Heart left ventricle (tissue), 16 donors: Measurements from ENCODE around the gene ZYX. TPM values are rescaled to one million over a fixed set of nuclear protein-coding genes. Genes with fewer than 3 reads are reported as not detected.
"Not testable (repeated sequence)": the region's sequence is repeated elsewhere in the genome, so short reads cannot be mapped to it uniquely, and the experiment has no call there.

ENCODE experiments used
- ATAC-seq, 4 donors: fragments of 200-7000 bp; cut with Tn5 transposase; one replicate each; pipeline ENCODE4 v1.9.1; 2020 to 2022; ENCODE audit warnings: moderate library complexity in 4 of 4, mild to moderate bottlenecking in 3 of 4, moderate number of reproducible peaks in 1 of 4
- DNase-seq, 5 donors: peaks; one replicate each; pipeline ENCODE4 v3.0.0-alpha.2; 2020
- H3K27ac ChIP-seq, 12 donors: fragments of 200-600 bp; sonication (generic) in 4 of 12; one replicate each; pipeline versions ENCODE4 v1.5.0 to v1.8.0; 2016 to 2022; ENCODE audit warnings: mild to moderate bottlenecking in 2 of 12
- H3K27me3 ChIP-seq, 9 donors: fragments of 200-600 bp; sonication (generic) in 2 of 9; one replicate each; pipeline versions ENCODE4 v1.5.1 to v1.8.0; 2016 to 2022; ENCODE audit warnings: mild to moderate bottlenecking in 3 of 9
- H3K36me3 ChIP-seq, 9 donors: fragments of 200-600 bp; sonication (generic) in 2 of 9; one replicate each; pipeline versions ENCODE4 v1.5.0 to v1.8.0; 2018 to 2022; ENCODE audit warnings: mild to moderate bottlenecking in 2 of 9
- H3K4me1 ChIP-seq, 12 donors: fragments of 200-600 bp; sonication (generic) in 4 of 12; one replicate each; pipeline versions ENCODE4 v1.5.0 to v1.8.0; 2016 to 2022; ENCODE audit warnings: mild to moderate bottlenecking in 3 of 12
- H3K4me3 ChIP-seq, 12 donors: fragments of 200-600 bp; sonication (generic) in 4 of 12; one replicate each; pipeline versions ENCODE4 v1.5.0 to v1.8.0; 2017 to 2022; ENCODE audit warnings: mild to moderate bottlenecking in 9 of 12, moderate library complexity in 4 of 12
- H3K9me3 ChIP-seq, 12 donors: fragments of 200-600 bp; sonication (generic) in 4 of 12; one replicate each; pipeline versions ENCODE4 v1.5.0 to v1.8.0; 2016 to 2022; ENCODE audit warnings: mild to moderate bottlenecking in 1 of 12
- POLR2A ChIP-seq, 2 donors: fragments of 450-650 bp; IDR thresholded peaks; one replicate each; pipeline ENCODE4 v1.6.1; 2017; ENCODE audit warnings: antibody characterized with exemption in 2 of 2, mild to moderate bottlenecking in 2 of 2, moderate library complexity in 2 of 2
- WGBS, 4 donors: extraction: QIAGEN DNeasy Blood & Tissue Kit in 2 of 4; methylation state at CpG; one replicate each; pipeline versions ENCODE4 v1.1.5 to v1.1.7; 2013 to 2018; 5-methylcytosine and 5-hydroxymethylcytosine counted together
- intact Hi-C, 10 donors: fragments of 100-400 bp; cut with DNase I; formaldehyde crosslinking; loops; one replicate each; pipeline versions ENCODE4 v1.11.1 to v1.14.2; 2022
- polyA plus RNA-seq, 2 donors: library from polyadenylated mRNA; stranded (reverse); fragments of 200-250 nt; gene quantifications; one replicate each; pipeline ENCODE4 v1.2.3, GENCODE V29; 2013
- total RNA-seq, 9 donors: library from RNA; depleted of rRNA in 2 of 9; stranded (reverse); fragments of >200 nt in 2 of 9; fragmentation: NEBNext Ultra II Directional in 3 of 9; extraction: Animal tissue kit (Norgen Biotek cat#: 25700) in 3 of 9; gene quantifications; one replicate each; pipeline versions ENCODE4 v1.1.0 to v1.2.4, GENCODE V29; 2016 to 2023
- TF ChIP-seq, protein P1 (sequence below), 12 donors: fragments of 200-600 bp; sonication (generic) in 4 of 12; IDR thresholded peaks; one replicate each; pipeline versions ENCODE4 v1.5.0 to v1.8.0; 2018 to 2022; ENCODE audit warnings: antibody characterized with exemption in 12 of 12, mild to moderate bottlenecking in 5 of 12
- donor health status: ischemic (EF 13 %, LVEDD 7.1; RV severe dilation, severe dysfunction).
- donor health status: healthy with polysubstance abuse.
- donor health status: DM: no; HTN: yes; CAD: no.
- donor health status: DM: no; HTN: no; CAD: no.
- donor health status: ischemic (EF 25% LVEDD 6.9; RV normal size, moderate dysfunction).
- donor health status: ischemic (EF 25% LVEDD 5.7; RV mildly dilated, moderate dysfunction).
- donor health status: healthy.
- donor health status: DM: yes; HTN: yes; CAD: no.
- donor health status: ischemic (EF 35%, LVEDD 5.7; RV mildly dilated, moderate dysfunction).
- donor health status: nonischemic (EF 11% LVEDD 7.7; RV severe dilation, severe dysfunction).
- donor health status: DM: yes; HTN: yes; CAD: no.
- donor health status: PGD.
- donor health status: ischemic (EF 29% LVEDD 5.4; RV normal size, mild dysfunction).
- donor health status: nonischemic (EF 23%, LVEDD 6.1; RV moderate dilation, normal function).

The ZYX gene
- total and polyA plus RNA-seq, 11 donors = 55.9 to 217 (median 79.4) TPM

DNA sequence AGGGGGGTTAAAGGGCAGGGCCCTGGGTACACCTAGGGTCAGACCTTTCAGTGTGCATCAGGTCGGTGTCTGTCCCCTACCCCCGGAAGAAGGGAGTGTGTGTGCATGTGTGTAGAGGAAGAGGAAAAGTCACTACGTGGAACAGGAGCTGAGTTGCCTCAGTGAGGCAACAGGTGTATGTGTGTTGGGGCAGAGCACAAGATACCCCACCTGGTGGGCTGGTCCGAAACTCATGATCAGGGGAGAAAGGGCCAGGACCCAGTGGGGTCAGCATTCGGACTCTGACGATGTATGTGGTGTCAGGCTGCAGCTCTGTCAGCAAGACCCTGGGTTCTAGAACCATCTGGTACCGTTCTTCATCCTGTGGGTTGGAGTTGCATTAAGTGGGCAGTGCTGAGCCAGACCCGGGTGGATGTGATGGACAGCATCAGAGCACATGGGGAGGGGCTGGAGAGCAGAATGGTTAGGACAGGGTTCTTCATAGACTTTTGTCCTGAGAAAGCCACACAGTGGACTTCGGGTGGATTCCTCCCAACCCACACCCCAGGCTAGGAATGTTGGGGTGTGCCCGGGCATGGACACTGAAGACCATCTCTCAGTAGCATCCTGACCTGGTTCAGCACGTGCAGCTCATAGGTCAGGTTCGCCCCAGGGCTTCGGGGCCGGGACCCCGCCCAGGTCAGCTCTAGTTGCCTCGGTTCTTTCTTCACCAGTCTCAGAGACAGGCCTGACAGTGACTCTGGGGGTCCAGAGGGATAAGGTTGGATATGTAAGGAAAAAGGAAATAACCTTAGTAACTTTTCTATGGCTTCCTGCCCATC, 16.8 kb downstream of the ZYX start:
- Histone ChIP-seq H3K27me3 (no peaks in the 10 kb centered on the region), H3K4me1 (peaks cover 0 to 35% (median 21%) of the 10 kb centered on the region in 12 donors), H3K36me3 (peaks cover 0 to 2% (median 0%) of the 10 kb centered on the region in 9 donors), H3K4me3 (no peak overlapping the region), H3K9me3 (no peaks in the 10 kb centered on the region), H3K27ac (no peak overlapping the region)
- 90 to 94% (median 91%) methylated on average over 15 to 16 of the region's 16 CpGs for WGBS, 4 donors
- intact Hi-C loops = no loop called here
- ATAC-seq (no peak), DNase-seq (peak in 1 of 5 donors; percentile 50)
- TF ChIP-seq POLR2A (IDR thresholded peaks at IDR 0.05) = no peak

DNA sequence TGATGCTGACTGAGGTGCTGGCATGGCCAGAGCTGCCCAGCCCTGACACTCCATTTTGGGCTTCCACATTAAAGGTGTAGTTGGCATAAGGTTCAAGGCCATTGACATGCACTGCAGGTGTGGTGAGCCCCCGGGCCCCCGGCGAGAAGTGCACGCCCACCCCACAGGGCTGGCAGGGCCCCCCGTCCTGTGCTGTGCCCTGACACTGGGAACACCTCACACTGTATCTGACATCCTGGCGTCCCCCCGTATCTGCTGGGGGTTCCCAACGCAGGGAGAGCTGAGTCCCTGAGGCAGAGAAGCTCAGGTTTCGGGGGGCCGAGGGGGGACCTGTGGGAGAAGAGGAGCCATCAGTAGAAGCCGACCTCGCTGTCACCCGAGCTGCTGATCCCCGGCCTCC, 17.5 kb downstream of the ZYX start:
- no peak overlapping the region for H3K27ac ChIP-seq
- TF ChIP-seq POLR2A (IDR thresholded peaks at IDR 0.05) = no peak
- H3K9me3 ChIP-seq = no peaks in the 10 kb centered on the region
- DNase-seq (no peak), ATAC-seq (no peak)
- no peaks in the 10 kb centered on the region for H3K27me3 ChIP-seq
- peaks cover 0 to 29% (median 17%) of the 10 kb centered on the region in 12 donors for H3K4me1 ChIP-seq
- no peaks in the 10 kb centered on the region for H3K36me3 ChIP-seq
- WGBS, 4 donors = 95 to 97% (median 95%) methylated on average over 11 to 14 of the region's 14 CpGs
- intact Hi-C loops = no loop called here
- H3K4me3 ChIP-seq = no peak overlapping the region

DNA sequence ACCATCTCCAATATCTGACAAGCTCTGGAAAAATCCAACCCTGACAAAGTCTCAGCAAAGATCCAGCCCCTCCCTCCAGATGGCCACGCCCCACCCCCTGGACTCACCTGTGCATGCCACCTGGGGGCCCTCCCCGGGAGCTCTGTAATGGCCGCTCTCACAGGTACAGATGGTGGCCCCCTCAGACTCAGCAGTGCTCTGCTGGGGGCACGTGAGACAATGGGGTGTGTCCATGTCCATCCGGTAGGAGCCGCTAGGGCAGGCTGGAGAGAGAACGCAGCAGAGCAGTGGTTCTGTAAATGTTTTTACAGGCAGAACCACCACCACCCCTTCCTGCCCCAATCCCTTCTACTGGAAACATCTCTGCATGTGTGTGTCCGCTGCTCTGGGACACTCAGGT, 18.0 kb downstream of the ZYX start:
- intact Hi-C loops = no loop called here

GRCh38 chr7:143399642-143400041, 18.5 kb downstream of the ZYX start:
- H3K27me3 ChIP-seq = no peaks in the 10 kb centered on the region
- TF ChIP-seq POLR2A (IDR thresholded peaks at IDR 0.05) = no peak
- TF ChIP-seq, protein P1, sequence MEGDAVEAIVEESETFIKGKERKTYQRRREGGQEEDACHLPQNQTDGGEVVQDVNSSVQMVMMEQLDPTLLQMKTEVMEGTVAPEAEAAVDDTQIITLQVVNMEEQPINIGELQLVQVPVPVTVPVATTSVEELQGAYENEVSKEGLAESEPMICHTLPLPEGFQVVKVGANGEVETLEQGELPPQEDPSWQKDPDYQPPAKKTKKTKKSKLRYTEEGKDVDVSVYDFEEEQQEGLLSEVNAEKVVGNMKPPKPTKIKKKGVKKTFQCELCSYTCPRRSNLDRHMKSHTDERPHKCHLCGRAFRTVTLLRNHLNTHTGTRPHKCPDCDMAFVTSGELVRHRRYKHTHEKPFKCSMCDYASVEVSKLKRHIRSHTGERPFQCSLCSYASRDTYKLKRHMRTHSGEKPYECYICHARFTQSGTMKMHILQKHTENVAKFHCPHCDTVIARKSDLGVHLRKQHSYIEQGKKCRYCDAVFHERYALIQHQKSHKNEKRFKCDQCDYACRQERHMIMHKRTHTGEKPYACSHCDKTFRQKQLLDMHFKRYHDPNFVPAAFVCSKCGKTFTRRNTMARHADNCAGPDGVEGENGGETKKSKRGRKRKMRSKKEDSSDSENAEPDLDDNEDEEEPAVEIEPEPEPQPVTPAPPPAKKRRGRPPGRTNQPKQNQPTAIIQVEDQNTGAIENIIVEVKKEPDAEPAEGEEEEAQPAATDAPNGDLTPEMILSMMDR (IDR thresholded peaks at IDR 0.05) = no peak
- 89 to 95% (median 92%) methylated on average over 18 to 20 of the region's 20 CpGs for WGBS, 4 donors
- ATAC-seq = no peak
- no peak overlapping the region for H3K4me3 ChIP-seq
- no peak overlapping the region for H3K27ac ChIP-seq
- DNase-seq = peak in 1 of 5 donors; percentile 48
- peaks cover 0 to 21% (median 16%) of the 10 kb centered on the region in 12 donors for H3K4me1 ChIP-seq
- H3K9me3 ChIP-seq = no peaks in the 10 kb centered on the region
- no peaks in the 10 kb centered on the region for H3K36me3 ChIP-seq
- intact Hi-C loops = no loop called here

More for the DNA sequence above, 18.0 kb downstream of the ZYX start:
- no peaks in the 10 kb centered on the region for H3K9me3 ChIP-seq
- no peak overlapping the region for H3K27ac ChIP-seq
- WGBS, 4 donors = 85 to 93% (median 89%) methylated on average over 5 to 8 of the region's 8 CpGs
- ATAC-seq (no peak), DNase-seq (no peak)
- H3K36me3 ChIP-seq = no peaks in the 10 kb centered on the region
- H3K27me3 ChIP-seq = no peaks in the 10 kb centered on the region
- H3K4me3 ChIP-seq = no peak overlapping the region
- peaks cover 0 to 24% (median 16%) of the 10 kb centered on the region in 12 donors for H3K4me1 ChIP-seq
- TF ChIP-seq, protein P1 (IDR thresholded peaks at IDR 0.05) = no peak
- no peak for TF ChIP-seq POLR2A (IDR thresholded peaks at IDR 0.05)

DNA sequence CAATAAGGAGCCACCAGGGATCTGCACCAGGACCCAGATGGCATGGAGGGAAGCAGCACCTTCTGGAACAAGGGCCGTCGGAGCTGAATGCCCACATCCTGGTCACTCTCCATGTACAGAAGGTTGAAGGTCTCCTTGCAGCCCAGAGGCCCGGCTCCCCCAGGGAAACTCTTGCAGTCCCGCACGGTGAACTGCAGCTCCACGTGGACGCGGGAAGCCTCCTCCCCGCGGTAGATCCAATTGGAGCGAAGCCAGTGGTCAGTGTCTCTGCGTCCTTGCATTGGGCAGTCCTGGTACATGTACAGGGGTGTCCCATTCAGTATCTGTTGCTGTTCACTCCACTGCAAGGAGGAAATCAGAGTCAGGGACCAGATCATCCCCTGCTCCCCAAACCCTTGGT, 20.1 kb downstream of the ZYX start:
- no peak overlapping the region for H3K4me3 ChIP-seq
- ATAC-seq (no peak), DNase-seq (no peak)
- 87 to 95% (median 91%) methylated on average over 11 to 12 of the region's 12 CpGs for WGBS, 4 donors
- H3K27ac ChIP-seq = no peak overlapping the region
- intact Hi-C loops = no loop called here
- no peaks in the 10 kb centered on the region for H3K9me3 ChIP-seq
- no peak for TF ChIP-seq POLR2A (IDR thresholded peaks at IDR 0.05)
- TF ChIP-seq, protein P1 (IDR thresholded peaks at IDR 0.05) = no peak
- H3K36me3 ChIP-seq = no peaks in the 10 kb centered on the region
- peaks cover 0 to 13% (median 3%) of the 10 kb centered on the region in 12 donors for H3K4me1 ChIP-seq
- H3K27me3 ChIP-seq = no peaks in the 10 kb centered on the region

GRCh38 chr7:143402233-143402632, 21.1 kb downstream of the ZYX start:
- H3K4me3 ChIP-seq, H3K27ac ChIP-seq, DNase-seq, intact Hi-C loops, H3K36me3 ChIP-seq, H3K9me3 ChIP-seq, ATAC-seq, H3K27me3 ChIP-seq: not testable (repeated sequence)
- H3K4me1 ChIP-seq = peaks cover 0 to 11% (median 2%) of the 10 kb centered on the region in 12 donors
- WGBS, 4 donors = 80 to 89% (median 87%) methylated on average over 4 of the region's 4 CpGs
